GM19372 (cell line): ENCODE results near the gene EOLA2.
"Not testable (repeated sequence)": the region's sequence is repeated elsewhere in the genome, so short reads cannot be mapped to it uniquely, and the experiment has no call there.

Source experiments
- ATAC-seq: cut with Tn5 transposase; IDR thresholded peaks from one replicate; pipeline ENCODE4 v1.9.1; 2021; ENCODE audit warnings: mild to moderate bottlenecking, low read depth, moderate library complexity; ENCODE audit not compliant: unreplicated experiment

EOLA2 gene

GRCh38 chrX:149938427-149938880, at the start of gene EOLA2:
Gene EOLA2 (minus strand): TSS chrX:149938491. CDS start chrX:149933874, 4,617 bp downstream.
- peak; percentile 64 for ATAC-seq

- ATAC-seq: peak; percentile 61
These were observed 49.3 kb upstream of the EOLA2 start for GRCh38 chrX:149987613-149988012.

- no peak for ATAC-seq
These were observed 46.1 kb upstream of the EOLA2 start for GRCh38 chrX:149984411-149984810.

- ATAC-seq: no peak
These were observed 44.0 kb upstream of the EOLA2 start for GRCh38 chrX:149982310-149982709.

- no peak for ATAC-seq
These were observed 40.9 kb upstream of the EOLA2 start for GRCh38 chrX:149979126-149979644.

- no peak for ATAC-seq
These were observed 24.8 kb upstream of the EOLA2 start for GRCh38 chrX:149962859-149963757.

GRCh38 chrX:149962010-149962409, 23.7 kb upstream of the EOLA2 start:
- no peak for ATAC-seq

GRCh38 chrX:149961572-149961971, 23.3 kb upstream of the EOLA2 start:
- no peak for ATAC-seq

GRCh38 chrX:149950681-149951080, 12.4 kb upstream of the EOLA2 start:
- ATAC-seq: no peak

- ATAC-seq: no peak
These were observed 11.6 kb upstream of the EOLA2 start for GRCh38 chrX:149949743-149950436.

GRCh38 chrX:149948016-149948415, 9.7 kb upstream of the EOLA2 start:
- no peak for ATAC-seq

- not testable (repeated sequence) for ATAC-seq
These were observed 8.6 kb upstream of the EOLA2 start for GRCh38 chrX:149946932-149947331.

- ATAC-seq: not testable (repeated sequence)
These were observed 7.5 kb upstream of the EOLA2 start for GRCh38 chrX:149945820-149946219.

- ATAC-seq: not testable (repeated sequence)
These were observed 6.9 kb upstream of the EOLA2 start for GRCh38 chrX:149945087-149945670.

- not testable (repeated sequence) for ATAC-seq
These were observed 2.4 kb upstream of the EOLA2 start for GRCh38 chrX:149940674-149941024.

- peak; percentile 38 for ATAC-seq
These were observed 1.8 kb upstream of the EOLA2 start for GRCh38 chrX:149939905-149940673.

- no peak for ATAC-seq
These were observed 1.3 kb upstream of the EOLA2 start for GRCh38 chrX:149939655-149939904.

- peak; percentile 14 for ATAC-seq
These were observed 777 bp upstream of the EOLA2 start for GRCh38 chrX:149938881-149939654.

GRCh38 chrX:149937871-149938426, 342 bp downstream of the EOLA2 start:
- peak; percentile 8 for ATAC-seq
